Stimulated activated CD8-positive, alpha-beta memory T cell treated with anti-CD3 and anti-CD28 coated beads, Interleukin-15, amount 100 ng/mL, for 24 hours (primary cell): ENCODE data around the gene AFF3.
"Not testable (repeated sequence)": the region's sequence is repeated elsewhere in the genome, so short reads cannot be mapped to it uniquely, and the experiment has no call there.

ENCODE experiments used
- DNase-seq: peaks from one replicate; pipeline ENCODE4 v3.0.0-alpha.2; 2020; ENCODE audit warnings: low read depth

AFF3 gene

GRCh38 chr2:100106460-100106859 is 35.9 kb downstream of the AFF3 start:
- DNase-seq, result no peak

DNA sequence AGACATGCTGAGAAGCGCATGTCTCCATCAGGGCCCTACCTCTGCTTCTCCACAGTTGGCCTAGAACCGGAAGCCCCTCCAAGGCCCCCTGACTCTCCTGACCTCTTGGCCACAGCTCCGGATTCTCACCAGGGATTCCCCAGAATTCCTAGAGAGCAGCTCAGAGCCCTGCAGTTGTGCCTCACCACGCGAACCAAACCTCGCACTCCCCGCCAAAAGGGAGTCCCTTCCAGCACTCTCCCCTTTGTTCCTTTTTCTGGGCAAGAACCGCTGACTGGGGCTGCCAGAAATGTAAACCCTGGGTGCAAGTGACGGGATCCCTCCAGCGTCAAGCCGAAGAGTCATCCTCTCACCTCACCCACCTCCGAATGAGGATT is 36.7 kb downstream of the AFF3 start:
- no peak for DNase-seq

DNA sequence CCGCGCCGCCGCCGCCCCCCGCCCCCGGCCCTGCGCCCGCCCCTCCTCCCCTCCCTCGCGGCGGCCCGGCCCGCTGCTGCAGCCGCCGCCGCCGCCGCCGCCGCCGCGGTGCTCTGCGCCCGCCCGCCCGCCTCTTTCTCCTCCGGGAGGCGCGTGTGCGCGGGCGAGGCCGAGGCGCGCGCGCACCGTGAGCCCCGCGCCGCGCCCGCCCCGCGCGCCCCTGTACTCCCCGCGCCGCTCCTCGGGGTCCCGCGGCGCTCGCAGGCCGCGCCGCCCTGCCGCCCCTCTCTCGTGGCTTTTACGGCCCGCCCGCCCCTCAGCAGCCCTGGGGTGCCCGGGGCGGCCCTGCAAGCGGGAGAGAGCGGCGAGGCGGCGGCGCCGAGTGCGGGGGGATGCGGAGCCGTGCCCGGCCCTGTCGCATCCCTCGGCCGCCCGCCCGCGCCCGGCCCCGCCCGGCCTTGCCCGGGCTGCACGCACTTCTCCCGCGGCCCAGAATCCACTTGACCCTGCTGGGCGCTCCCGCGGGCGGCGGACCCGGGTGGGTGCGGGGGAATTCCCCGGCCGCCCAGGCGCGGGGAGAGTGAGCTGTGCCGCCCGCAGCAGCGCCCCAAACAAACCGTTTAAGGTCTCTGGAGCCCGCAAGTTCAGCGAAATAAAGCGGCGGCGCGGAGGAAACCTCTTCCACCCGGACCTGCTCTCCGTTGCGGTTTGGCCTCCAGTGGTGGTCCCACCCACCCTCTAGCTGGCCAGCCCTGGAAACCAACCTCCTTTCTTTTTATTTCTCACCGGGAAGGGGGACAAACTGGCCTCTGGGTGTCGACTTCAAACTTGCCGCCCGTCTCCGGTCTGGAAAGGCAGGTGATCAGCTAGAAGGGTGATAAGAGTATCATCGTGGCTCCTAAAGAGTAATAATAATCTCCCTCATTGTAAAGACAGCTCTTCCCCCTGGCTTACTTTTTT is 37.4 kb downstream of the AFF3 start:
- no peak for DNase-seq

- DNase-seq, result not testable (repeated sequence)
These were observed 38.1 kb downstream of the AFF3 start for GRCh38 chr2:100104265-100104664.

GRCh38 chr2:100103527-100104252 is 38.7 kb downstream of the AFF3 start:
- not testable (repeated sequence) for DNase-seq

DNA sequence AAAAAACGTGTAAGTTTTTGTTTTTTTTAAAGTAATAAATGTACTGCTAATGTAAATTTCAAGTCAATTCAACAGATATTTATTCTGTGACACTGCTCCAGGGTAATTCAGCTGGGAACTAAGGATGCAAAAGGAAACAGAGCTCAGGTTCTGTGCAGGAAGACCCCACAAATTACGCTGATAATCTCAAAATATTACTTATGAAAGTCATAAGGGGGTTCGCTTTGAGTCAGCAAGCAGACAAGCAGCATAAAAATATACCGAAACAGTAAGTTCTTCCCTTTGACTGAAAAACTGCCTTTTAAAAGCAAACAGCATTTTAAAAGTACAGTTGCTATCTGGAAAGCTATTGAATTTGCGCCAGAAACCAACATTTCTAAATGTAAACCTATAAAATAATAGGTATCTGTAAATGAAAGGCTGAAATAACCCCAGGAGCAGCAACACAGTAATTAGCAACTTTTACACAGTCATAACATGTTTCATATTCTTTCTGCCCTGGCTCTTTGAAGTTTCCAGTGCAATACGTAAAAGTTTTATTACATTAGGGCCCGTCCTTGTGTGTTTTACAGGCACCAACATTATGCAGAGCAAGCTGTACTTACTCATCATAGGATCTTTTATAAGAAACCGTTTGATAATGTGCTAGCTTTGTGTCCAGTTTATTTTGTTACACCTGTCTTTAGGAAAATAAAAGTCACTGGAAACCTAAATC is 39.8 kb downstream of the AFF3 start:
- DNase-seq, result not testable (repeated sequence)

- not testable (repeated sequence) for DNase-seq
These were observed 43.5 kb downstream of the AFF3 start for GRCh38 chr2:100098855-100099254.

DNA sequence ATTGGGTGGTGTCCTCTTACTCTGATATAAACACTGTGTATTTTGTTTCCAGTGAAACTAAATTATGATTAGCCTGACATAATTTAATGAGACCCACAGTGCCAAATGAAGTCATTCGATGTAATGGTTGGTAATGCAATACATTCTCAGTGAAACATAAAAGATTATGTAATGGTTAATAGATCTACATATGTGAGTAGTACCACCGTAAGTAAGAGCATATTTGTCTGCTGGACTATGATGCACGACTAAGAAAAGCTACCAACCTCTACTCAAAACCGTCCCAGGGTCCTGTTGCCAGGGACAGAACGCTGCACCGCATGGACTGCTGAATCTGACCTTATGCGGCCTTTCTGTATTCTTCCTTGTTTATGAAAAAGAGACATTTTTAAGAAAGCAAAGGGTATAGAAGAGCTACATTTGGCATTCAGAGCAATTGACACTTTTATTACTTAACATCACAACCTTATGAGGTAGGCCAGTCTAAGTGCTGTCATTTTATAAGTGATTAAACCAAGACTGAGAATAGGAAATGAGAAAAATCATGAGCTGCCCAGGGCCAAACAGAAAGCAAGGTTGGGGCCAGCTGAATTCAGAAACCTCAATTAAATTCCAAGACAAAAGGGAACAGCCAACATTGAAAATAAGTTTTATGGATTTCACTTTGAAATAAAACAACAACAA is 44.6 kb downstream of the AFF3 start:
- not testable (repeated sequence) for DNase-seq

- DNase-seq, result not testable (repeated sequence)
These were observed 46.5 kb downstream of the AFF3 start for GRCh38 chr2:100095845-100096244.

GRCh38 chr2:100091807-100092206 is 50.6 kb downstream of the AFF3 start:
- not testable (repeated sequence) for DNase-seq

DNA sequence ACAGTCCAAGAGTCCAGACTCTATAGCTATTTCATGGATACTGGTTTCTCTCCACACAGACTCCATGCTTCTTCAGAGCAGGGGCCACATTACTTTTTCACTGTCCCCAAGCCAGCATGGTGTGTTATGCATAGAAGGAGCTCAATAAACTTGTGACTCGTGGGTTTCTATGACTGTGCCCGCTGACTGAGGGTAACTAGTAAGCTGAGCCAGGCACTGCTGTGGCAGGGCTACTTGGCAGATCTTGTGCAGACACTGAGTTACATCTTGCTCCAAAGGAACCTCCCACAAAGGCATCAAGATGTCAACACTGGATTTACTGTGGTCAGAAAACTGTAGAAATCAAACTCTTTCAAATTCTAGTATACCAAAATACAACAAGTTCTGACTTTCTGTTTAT is 56.6 kb downstream of the AFF3 start:
- DNase-seq, result not testable (repeated sequence)

GRCh38 chr2:100083421-100084216 is 58.8 kb downstream of the AFF3 start:
- DNase-seq, result not testable (repeated sequence)

GRCh38 chr2:100082302-100082978 is 60.0 kb downstream of the AFF3 start:
- not testable (repeated sequence) for DNase-seq

DNA sequence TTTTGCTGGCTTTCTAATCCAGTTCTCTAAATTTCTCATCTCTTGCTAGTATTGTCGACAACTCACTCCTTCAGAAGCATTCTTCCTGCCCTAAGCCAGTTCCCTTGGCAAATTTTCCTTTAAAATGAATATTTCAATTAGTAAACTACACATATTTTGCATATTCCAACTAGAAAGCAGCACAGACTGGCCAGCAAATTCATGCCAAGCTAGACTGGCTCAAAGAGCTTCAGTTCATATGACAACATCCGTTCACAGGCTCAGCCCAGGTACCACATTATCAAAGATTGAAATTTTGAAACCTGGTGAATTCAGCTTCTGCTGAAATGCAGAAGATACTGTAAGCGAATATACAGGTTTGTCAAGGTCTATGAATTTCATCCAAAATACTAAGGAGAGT is 64.5 kb downstream of the AFF3 start:
- DNase-seq, result no peak

- DNase-seq, result no peak
These were observed 64.9 kb downstream of the AFF3 start for GRCh38 chr2:100077456-100077855.

DNA sequence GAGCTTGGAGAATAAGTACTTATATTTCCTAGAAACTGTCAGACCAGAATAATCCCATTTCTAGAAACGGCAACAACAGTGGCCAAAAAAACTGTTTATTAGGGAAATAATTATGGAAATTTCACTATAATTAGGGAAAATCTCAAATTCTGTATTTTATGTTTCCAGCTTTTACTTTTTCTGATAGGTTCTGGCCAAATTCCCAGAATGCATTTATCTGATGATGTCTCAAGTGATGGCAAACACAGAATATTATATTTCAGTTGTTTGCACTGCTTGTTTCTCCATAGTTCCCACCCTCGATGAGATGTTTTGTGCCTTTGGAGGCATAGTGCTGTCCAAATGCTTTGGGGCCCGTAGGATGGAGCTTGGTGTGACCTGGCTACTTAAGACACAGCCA is 66.9 kb downstream of the AFF3 start:
- no peak for DNase-seq

DNA sequence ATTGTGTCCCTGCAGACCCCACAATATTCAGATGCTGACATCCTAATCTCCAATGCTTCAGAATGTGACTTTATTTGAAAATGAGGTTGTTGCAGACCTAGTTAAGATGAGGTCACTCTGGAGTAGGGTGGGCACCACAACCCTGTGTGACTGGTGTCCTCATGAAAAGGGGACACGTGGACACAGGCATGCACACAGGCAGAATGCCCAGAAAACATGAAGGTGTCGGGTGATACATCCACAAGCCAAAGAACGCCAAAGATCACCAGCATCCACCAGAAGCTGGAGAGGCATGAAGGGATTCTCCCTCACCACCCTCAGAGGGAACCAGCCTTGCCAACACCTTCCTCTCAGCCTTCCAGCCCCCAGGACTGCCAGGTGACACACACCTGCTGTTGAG is 69.3 kb downstream of the AFF3 start:
- no peak for DNase-seq

GRCh38 chr2:100072503-100072902 is 69.9 kb downstream of the AFF3 start:
- no peak for DNase-seq

DNA sequence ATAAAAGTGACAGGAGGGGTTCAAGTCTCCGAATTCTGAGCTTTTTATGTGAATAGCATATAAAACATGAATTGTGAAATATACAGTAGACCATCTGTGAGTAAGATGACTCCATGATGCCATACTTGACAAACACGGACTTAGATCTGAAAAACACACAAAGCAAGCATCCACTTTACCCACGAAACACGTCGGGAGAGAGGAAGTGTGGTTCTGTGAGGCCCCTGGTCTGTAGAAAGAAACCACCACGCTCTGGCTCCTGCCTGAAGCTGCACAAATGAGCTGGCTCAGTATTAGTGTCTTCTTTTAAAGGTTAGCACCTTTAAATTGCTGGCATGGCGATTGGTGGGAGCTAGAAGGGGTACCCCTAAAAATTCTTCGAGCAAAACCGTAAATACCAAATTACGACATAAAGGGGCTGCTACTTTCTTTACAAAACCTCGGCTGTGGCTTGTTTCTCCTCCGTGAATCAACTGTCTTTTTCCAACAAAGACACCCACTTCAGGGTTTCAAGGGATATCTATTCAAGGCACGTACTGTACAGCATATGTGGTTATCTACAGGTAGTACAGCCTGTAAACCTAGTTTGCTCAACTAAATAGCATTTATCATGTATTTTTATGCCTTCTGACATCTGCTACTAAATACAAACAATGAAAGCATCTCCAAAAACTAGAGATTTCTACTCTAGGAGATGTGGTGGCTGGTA is 70.9 kb downstream of the AFF3 start:
- no peak for DNase-seq

DNA sequence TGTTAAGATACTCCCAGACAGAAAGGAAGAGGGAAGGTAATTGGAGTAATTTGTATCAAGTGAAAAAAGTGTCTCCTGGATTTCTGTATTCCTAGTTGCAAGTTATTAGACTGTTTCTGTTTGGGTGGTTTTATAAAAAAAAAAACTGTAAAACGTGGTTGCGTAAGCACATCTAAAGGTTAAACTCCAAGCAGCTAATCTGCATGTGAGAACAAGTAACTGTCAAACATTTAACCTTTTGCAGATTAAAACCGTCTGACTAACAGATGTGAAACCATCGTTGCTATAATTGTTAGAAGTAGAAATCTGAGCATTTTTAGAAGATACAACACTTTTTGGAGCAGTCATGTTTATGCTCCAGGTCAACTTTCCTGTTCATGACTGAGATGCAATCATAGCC is 72.3 kb downstream of the AFF3 start:
- DNase-seq, result no peak
